ENCODE data around the gene CTTNBP2.

- no peak for TF ChIP-seq POLR2AphosphoS5 (IDR thresholded peaks at IDR 0.05; ENCODE audit: low read depth, low read length)
- TF ChIP-seq POLR2A (IDR thresholded peaks at IDR 0.05; ENCODE audit: low read depth, low read length) = no peak
- TF ChIP-seq TAF1 (IDR thresholded peaks at IDR 0.05; ENCODE audit: borderline replicate concordance, low read depth, low read length) = no peak
These were observed 205.8 kb downstream of the CTTNBP2 start for GRCh38 chr7:117667456-117667855.

All from GM12892 (cell line).